A549 (cell line): Measurements from ENCODE around the gene NOS1. TPM values are rescaled to one million over a fixed set of nuclear protein-coding genes. Genes with fewer than 3 reads are reported as not detected.

Experiments used
- ATAC-seq, 2 experiments: fragments of 200-7000 bp in 1 of 2; fragments of >200 bp in 1 of 2; cut with Nextera tagmentation in 1 of 2; cut with Tn5 transposase in 1 of 2; 3 replicates each; pipeline versions ENCODE4 v1.8.0 to v1.9.1; 2018 to 2020; ENCODE audit warnings: mild to moderate bottlenecking in 1 of 2, moderate library complexity in 1 of 2
- CTCF ChIA-PET: fragments of 300-600 bp; sonication (Branson Sonifier 250); formaldehyde crosslinking; extraction: SDS; loops from one replicate; lab custom pipeline; 2021; ENCODE audit warnings: antibody characterized with exemption, inconsistent platforms; lab: Yijun Ruan, JAX
- POLR2A ChIA-PET: fragments of 350-600 bp; formaldehyde crosslinking; extraction: SDS; loops from one replicate; lab custom pipeline; 2021; ENCODE audit warnings: antibody characterized with exemption, inconsistent platforms; lab: Yijun Ruan, JAX
- DNase-seq, 2 experiments: peaks; one replicate each; pipeline versions ENCODE4 v3.0.0 to v3.0.0-alpha.2; 2011 to 2016; ENCODE audit warnings: low read depth in 1 of 2, low spot score in 1 of 2
- FAIRE-seq: peaks from 2 replicates; lab custom pipeline; 2011; peaks lifted over from hg19 to GRCh38; lab: Jason Lieb, UNC
- H3K27ac ChIP-seq, 2 experiments: fragments of >200 bp; sonication (Bioruptor Twin); formaldehyde crosslinking; 3 replicates each; pipeline ENCODE4 v1.5.1; 2016 to 2017
- H3K4me1 ChIP-seq: fragments of >200 bp; sonication (Bioruptor Twin); formaldehyde crosslinking; 3 replicates; pipeline ENCODE4 v1.6.1; 2016
- H3K4me2 ChIP-seq: fragments of >200 bp; sonication (Bioruptor Twin); formaldehyde crosslinking; 3 replicates; pipeline ENCODE4 v1.6.1; 2016
- H3K4me3 ChIP-seq: fragments of >200 bp; sonication (Bioruptor Twin); formaldehyde crosslinking; 3 replicates; pipeline ENCODE4 v1.5.1; 2016
- H3K9me3 ChIP-seq: fragments of >200 bp; sonication (Bioruptor Twin); formaldehyde crosslinking; 3 replicates; pipeline ENCODE4 v1.6.1; 2016
- CBX2 ChIP-seq: fragments of 200-600 bp; sonication (generic); IDR thresholded peaks from 2 replicates; pipeline ENCODE4 v1.6.1; 2016; ENCODE audit warnings: low read depth, mild to moderate bottlenecking, borderline replicate concordance
- CBX8 ChIP-seq: fragments of 200-600 bp; sonication (generic); IDR thresholded peaks from 2 replicates; pipeline ENCODE4 v1.6.1; 2016
- CEBPB ChIP-seq, 2 experiments: fragments of >200 bp in 1 of 2; sonication (Bioruptor Twin) in 1 of 2; formaldehyde crosslinking in 1 of 2; IDR thresholded peaks; 2 replicates each; pipeline ENCODE4 v1.6.1; 2012 to 2016
- CHD4 ChIP-seq: fragments of 200-600 bp; sonication (generic); IDR thresholded peaks from 2 replicates; pipeline ENCODE4 v1.6.1; 2016; ENCODE audit warnings: antibody characterized with exemption, mild to moderate bottlenecking, borderline replicate concordance
- FOXS1 ChIP-seq: fragments of 250-450 bp; sonication (Bioruptor Pico); IDR thresholded peaks from 2 replicates; pipeline ENCODE4 v1.5.0; 2020; ENCODE audit warnings: mild to moderate bottlenecking, moderate library complexity
- GATA3 ChIP-seq: IDR thresholded peaks from 2 replicates; pipeline ENCODE4 v1.6.1; 2012; ENCODE audit warnings: borderline replicate concordance
- HOXA7 ChIP-seq: fragments of 250-450 bp; sonication (Bioruptor Pico); IDR thresholded peaks from 2 replicates; pipeline ENCODE4 v1.5.0; 2020; ENCODE audit warnings: mild to moderate bottlenecking, moderate library complexity
- HOXB13 ChIP-seq: fragments of 250-450 bp; sonication (Bioruptor Pico); IDR thresholded peaks from 2 replicates; pipeline ENCODE4 v1.5.0; 2020; ENCODE audit warnings: low read depth, mild to moderate bottlenecking, moderate library complexity
- KDM1A ChIP-seq: fragments of 200-600 bp; sonication (generic); IDR thresholded peaks from 2 replicates; pipeline ENCODE4 v1.6.1; 2016; ENCODE audit warnings: low read depth, mild to moderate bottlenecking
- POLR2AphosphoS2 ChIP-seq: conservative IDR thresholded peaks from 2 replicates; pipeline ENCODE4 v1.6.1; 2012; ENCODE audit warnings: low read length, improper control_type of control experiment, inconsistent platforms
- RAD21 ChIP-seq, 2 experiments: fragments of >200 bp in 1 of 2; sonication (Bioruptor Twin) in 1 of 2; formaldehyde crosslinking in 1 of 2; IDR thresholded peaks in 1 of 2; conservative IDR thresholded peaks in 1 of 2; 2 replicates in 1 of 2; 3 replicates in 1 of 2; pipeline ENCODE4 v1.6.1; 2012 to 2018; ENCODE audit warnings: inconsistent platforms in 1 of 2
- SMC3 ChIP-seq: fragments of >200 bp; sonication (Bioruptor Twin); formaldehyde crosslinking; IDR thresholded peaks from 3 replicates; pipeline ENCODE4 v1.6.1; 2018; ENCODE audit warnings: inconsistent platforms
- SREBF2 ChIP-seq: fragments of 450-650 bp; IDR thresholded peaks from 2 replicates; pipeline ENCODE4 v1.6.1; 2014; ENCODE audit warnings: mild to moderate bottlenecking, moderate library complexity
- TFCP2L1 ChIP-seq: fragments of 250-450 bp; sonication (Bioruptor Pico); IDR thresholded peaks from 2 replicates; pipeline ENCODE4 v1.5.0; 2021; ENCODE audit warnings: mild to moderate bottlenecking
- TP53 ChIP-seq: fragments of 250-450 bp; sonication (Bioruptor Pico); IDR thresholded peaks from 2 replicates; pipeline ENCODE4 v1.5.0; 2021; ENCODE audit warnings: mild to moderate bottlenecking, moderate library complexity
- ZC3H11A ChIP-seq: fragments of 450-650 bp; IDR thresholded peaks from 2 replicates; pipeline ENCODE4 v1.6.1; 2014; ENCODE audit warnings: antibody characterized with exemption, mild to moderate bottlenecking
- WGBS: methylation state at CpG from one replicate; pipeline ENCODE4 v1.1.6; 2017; ENCODE audit errors: missing lambda C conversion rate; 5-methylcytosine and 5-hydroxymethylcytosine counted together
- polyA plus RNA-seq, 4 experiments: library from polyadenylated mRNA; depleted of rRNA in 3 of 4; stranded (reverse); fragments of >200 nt; fragmentation: RNase III in 1 of 4; extraction: RNeasy Plus Mini Kit Qiagen cat#74134 plus additional on column Dnase treatment in 1 of 4; gene quantifications; 2 replicates in 3 of 4; 3 replicates in 1 of 4; pipeline ENCODE4 v1.2.3, GENCODE V29; 2011 to 2017
- TF ChIP-seq, protein P1 (sequence below): fragments of >200 bp; sonication (Bioruptor Twin); formaldehyde crosslinking; IDR thresholded peaks from 3 replicates; pipeline ENCODE4 v1.5.1; 2016
- TF ChIP-seq, protein P2 (sequence below): fragments of >200 bp; sonication (Bioruptor Twin); formaldehyde crosslinking; IDR thresholded peaks from 3 replicates; pipeline ENCODE4 v1.6.1; 2016
- TF ChIP-seq, protein P3 (sequence below): IDR thresholded peaks from 2 replicates; pipeline ENCODE4 v1.6.1; 2012
- TF ChIP-seq, protein P4 (sequence below): fragments of 200-600 bp; sonication (generic); IDR thresholded peaks from 2 replicates; pipeline ENCODE4 v1.6.1; 2016; ENCODE audit warnings: antibody characterized with exemption, mild to moderate bottlenecking, moderate library complexity

The NOS1 gene
- polyA plus RNA-seq, 2 of the 4 experiments (the other 2 are of a cell fraction), result 0.10 to 0.39 TPM

DNA sequence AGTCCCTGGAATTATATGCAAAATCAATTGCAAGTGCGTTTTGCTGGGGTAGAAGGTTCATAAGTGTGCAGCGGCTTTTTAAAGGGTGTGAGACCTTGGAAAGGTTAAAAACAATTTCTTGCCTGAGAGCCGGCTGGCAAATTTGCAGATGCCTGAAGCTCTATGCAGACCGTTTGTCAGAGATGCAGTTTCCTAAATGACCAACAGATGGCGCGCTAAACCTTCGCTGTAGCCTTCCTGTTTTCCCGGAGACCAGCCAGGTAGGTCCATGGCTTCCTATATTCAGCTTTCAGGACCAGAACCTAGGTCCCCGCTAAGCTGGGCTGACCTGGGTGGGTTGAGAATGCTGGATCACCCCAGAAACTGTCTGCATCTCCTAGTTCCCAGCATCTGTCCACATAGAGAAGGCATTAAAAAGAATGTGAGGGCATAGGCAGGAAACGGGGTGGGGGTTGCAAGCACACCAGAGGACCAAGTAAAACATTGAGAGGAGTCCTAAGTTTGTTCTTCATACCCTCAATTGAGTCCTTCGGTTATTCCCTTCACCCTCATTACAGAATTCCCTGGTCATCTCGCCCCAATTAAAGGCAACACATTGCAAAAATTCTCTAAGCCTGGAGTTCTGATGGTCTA, 5.7 kb upstream of the NOS1 start:
- WGBS, result 11% methylated on average over 12 of the region's 12 CpGs
- 0 out of 3 replicates have a peak, but pooled peaks cover 14% of the 10 kb centered on the region for H3K9me3 ChIP-seq
- 0 out of 3 replicates have a peak, but pooled peaks cover 3% of the 10 kb centered on the region for H3K4me1 ChIP-seq
- H3K4me3 ChIP-seq, result no peak overlapping the region
- TF ChIP-seq CEBPB (IDR thresholded peaks at IDR 0.05), result no peak
- peak; percentile 98 for TF ChIP-seq SMC3
- TF ChIP-seq, protein P1, sequence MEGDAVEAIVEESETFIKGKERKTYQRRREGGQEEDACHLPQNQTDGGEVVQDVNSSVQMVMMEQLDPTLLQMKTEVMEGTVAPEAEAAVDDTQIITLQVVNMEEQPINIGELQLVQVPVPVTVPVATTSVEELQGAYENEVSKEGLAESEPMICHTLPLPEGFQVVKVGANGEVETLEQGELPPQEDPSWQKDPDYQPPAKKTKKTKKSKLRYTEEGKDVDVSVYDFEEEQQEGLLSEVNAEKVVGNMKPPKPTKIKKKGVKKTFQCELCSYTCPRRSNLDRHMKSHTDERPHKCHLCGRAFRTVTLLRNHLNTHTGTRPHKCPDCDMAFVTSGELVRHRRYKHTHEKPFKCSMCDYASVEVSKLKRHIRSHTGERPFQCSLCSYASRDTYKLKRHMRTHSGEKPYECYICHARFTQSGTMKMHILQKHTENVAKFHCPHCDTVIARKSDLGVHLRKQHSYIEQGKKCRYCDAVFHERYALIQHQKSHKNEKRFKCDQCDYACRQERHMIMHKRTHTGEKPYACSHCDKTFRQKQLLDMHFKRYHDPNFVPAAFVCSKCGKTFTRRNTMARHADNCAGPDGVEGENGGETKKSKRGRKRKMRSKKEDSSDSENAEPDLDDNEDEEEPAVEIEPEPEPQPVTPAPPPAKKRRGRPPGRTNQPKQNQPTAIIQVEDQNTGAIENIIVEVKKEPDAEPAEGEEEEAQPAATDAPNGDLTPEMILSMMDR, result peak; percentile 96
- TF ChIP-seq RAD21 (conservative IDR thresholded peaks at IDR 0.05 in 1 of 2, IDR thresholded peaks at IDR 0.05 in 1 of 2), result peak; percentile 98 to 99
- no peak for TF ChIP-seq CBX2
- DNase-seq (peak; percentile 85 to 90), FAIRE-seq (no peak), ATAC-seq (peak; percentile 41 to 86; a peak in 4 of 6 replicates)
- H3K27ac ChIP-seq, result peak overlapping the region; percentile 13 to 36; a peak in 3 of 6 replicates
- ChIA-PET CTCF (interaction anchor here (0.5 to 14.7 kb wide), 103 partner anchors 8 to 516 kb away, joined by 3 to 315 read pairs (median 4); no protein-coding TSS in a partner anchor), POLR2A (interaction anchor here (0.7 to 1.3 kb wide), 2 partner anchors 473 to 482 kb away, joined by 3 to 4 read pairs; no protein-coding TSS in a partner anchor)
- no peak overlapping the region for H3K4me2 ChIP-seq

DNA sequence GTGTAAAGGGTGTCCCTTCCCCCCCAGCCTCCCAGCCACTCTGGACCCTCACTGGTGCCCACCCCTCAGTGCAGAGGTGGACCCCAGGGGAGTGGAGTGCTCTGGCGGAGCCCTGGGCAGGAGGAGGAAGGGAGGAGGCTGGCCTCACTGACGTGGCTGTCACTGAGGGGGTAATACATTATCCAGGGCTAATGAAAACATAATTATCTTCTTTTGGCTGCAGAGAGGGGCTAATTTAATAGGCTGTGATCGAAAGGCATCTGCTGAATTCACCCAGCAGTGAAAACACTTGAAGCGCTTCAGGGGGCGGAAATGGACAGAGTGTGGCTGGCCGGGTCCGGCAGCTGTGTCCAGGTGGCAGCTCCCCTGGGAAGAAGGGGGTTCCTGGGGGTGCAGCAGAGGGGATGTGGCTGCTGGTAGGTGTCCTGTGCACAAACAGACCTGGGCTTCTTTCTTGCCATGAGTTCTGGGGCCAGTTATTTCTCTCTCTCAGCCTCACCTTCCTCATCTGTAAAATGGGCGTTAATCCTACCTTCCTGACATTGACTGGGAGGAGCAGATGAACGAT, 3.7 kb upstream of the NOS1 start:
- Histone ChIP-seq H3K4me1 (0 out of 3 replicates have a peak, but pooled peaks cover 3% of the 10 kb centered on the region), H3K4me2 (no peak overlapping the region), H3K27ac (no peak overlapping the region), H3K4me3 (no peak overlapping the region), H3K9me3 (no peaks in the 10 kb centered on the region)
- ChIA-PET POLR2A (no interaction called here), CTCF (interaction anchor here (0.7 to 14.7 kb wide), 11 partner anchors 11 to 494 kb away, joined by 3 to 315 read pairs (median 10); no protein-coding TSS in a partner anchor)
- DNase-seq, result no peak
- no peak for FAIRE-seq
- 54% methylated on average over 6 of the region's 9 CpGs for WGBS
- ATAC-seq, result no peak
- TF ChIP-seq POLR2AphosphoS2 (no peak), SREBF2 (no peak), CHD4 (no peak), TFCP2L1 (CRISPR knock-in tag) (no peak), HOXA7 (CRISPR knock-in tag) (no peak), ZC3H11A (no peak), KDM1A (no peak), CBX8 (no peak), FOXS1 (CRISPR knock-in tag) (no peak), TP53 (CRISPR knock-in tag) (no peak), HOXB13 (CRISPR knock-in tag) (no peak), GATA3 (no peak)
- TF ChIP-seq, protein P2, sequence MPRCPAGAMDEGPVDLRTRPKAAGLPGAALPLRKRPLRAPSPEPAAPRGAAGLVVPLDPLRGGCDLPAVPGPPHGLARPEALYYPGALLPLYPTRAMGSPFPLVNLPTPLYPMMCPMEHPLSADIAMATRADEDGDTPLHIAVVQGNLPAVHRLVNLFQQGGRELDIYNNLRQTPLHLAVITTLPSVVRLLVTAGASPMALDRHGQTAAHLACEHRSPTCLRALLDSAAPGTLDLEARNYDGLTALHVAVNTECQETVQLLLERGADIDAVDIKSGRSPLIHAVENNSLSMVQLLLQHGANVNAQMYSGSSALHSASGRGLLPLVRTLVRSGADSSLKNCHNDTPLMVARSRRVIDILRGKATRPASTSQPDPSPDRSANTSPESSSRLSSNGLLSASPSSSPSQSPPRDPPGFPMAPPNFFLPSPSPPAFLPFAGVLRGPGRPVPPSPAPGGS, result no peak
- TF ChIP-seq, protein P3, sequence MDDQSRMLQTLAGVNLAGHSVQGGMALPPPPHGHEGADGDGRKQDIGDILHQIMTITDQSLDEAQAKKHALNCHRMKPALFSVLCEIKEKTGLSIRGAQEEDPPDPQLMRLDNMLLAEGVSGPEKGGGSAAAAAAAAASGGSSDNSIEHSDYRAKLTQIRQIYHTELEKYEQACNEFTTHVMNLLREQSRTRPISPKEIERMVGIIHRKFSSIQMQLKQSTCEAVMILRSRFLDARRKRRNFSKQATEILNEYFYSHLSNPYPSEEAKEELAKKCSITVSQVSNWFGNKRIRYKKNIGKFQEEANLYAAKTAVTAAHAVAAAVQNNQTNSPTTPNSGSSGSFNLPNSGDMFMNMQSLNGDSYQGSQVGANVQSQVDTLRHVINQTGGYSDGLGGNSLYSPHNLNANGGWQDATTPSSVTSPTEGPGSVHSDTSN, result no peak
- TF ChIP-seq, protein P4, sequence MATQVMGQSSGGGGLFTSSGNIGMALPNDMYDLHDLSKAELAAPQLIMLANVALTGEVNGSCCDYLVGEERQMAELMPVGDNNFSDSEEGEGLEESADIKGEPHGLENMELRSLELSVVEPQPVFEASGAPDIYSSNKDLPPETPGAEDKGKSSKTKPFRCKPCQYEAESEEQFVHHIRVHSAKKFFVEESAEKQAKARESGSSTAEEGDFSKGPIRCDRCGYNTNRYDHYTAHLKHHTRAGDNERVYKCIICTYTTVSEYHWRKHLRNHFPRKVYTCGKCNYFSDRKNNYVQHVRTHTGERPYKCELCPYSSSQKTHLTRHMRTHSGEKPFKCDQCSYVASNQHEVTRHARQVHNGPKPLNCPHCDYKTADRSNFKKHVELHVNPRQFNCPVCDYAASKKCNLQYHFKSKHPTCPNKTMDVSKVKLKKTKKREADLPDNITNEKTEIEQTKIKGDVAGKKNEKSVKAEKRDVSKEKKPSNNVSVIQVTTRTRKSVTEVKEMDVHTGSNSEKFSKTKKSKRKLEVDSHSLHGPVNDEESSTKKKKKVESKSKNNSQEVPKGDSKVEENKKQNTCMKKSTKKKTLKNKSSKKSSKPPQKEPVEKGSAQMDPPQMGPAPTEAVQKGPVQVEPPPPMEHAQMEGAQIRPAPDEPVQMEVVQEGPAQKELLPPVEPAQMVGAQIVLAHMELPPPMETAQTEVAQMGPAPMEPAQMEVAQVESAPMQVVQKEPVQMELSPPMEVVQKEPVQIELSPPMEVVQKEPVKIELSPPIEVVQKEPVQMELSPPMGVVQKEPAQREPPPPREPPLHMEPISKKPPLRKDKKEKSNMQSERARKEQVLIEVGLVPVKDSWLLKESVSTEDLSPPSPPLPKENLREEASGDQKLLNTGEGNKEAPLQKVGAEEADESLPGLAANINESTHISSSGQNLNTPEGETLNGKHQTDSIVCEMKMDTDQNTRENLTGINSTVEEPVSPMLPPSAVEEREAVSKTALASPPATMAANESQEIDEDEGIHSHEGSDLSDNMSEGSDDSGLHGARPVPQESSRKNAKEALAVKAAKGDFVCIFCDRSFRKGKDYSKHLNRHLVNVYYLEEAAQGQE, result no peak
